ENCODE measurements around the gene TUBB. TPM values are rescaled to one million over a fixed set of nuclear protein-coding genes. Genes with fewer than 3 reads are reported as not detected.

Gene TUBB
- total and polyA plus RNA-seq, 3 experiments from 2014 or later: 136 to 1,639 (median 1,610) TPM

DNA sequence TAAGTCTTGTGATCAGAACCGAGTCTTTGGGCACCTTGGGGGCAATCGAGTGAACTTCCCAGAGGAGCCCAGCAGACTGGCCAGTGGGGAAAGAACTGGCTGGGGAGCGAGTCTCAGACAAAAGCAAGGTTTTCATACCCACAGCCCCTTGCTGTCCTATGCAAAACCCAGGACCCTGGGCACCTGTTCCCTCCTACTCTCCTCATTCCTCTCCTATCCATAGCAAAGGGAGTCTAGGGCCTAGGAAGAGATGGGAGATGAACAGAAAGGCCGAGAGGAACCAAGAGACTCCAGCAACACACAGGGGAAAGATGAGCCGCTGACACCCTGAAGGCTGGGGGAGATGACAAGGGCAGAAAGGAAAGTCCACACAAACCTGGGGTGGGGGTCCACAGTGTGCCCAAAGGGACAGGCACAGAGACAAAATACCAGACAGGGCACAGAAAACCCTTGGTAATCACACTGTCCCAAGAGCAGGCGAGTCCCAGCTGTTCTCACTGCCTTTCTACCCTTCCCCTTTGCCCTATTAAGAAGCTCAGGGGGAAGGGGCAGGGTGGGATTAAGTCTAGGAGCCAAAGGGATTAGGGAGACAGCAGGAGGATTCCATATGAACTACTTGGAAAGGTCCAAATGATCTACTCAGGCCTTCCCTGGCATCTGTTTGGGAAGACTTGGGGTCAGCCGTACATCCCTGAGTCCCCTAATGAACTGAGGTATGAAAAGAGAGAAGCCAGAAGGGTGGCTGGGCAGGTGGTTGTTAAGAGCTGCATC lies 40.2 kb upstream of the TUBB start:
- peaks cover 30% of the 10 kb centered on the region for H3K36me3 ChIP-seq (ENCODE audit: insufficient read depth, low read length)
- peaks cover 42 to 51% (median 44%) of the 10 kb centered on the region in 3 donors for H3K4me1 Mint-ChIP-seq
- H3K9me3 ChIP-seq (ENCODE audit: low read length): no peaks in the 10 kb centered on the region
- POLR2A ChIA-PET: interaction anchor here (0.7 to 8.1 kb wide), 7 partner anchors 19 to 115 kb away, joined by 3 to 142 read pairs (median 6); partner anchors contain the start of genes MDC1 and TUBB
- DNase-seq: no peak
- CTCF ChIA-PET: interaction anchor here (0.7 to 17.6 kb wide), 28 partner anchors 8 to 400 kb away, joined by 3 to 697 read pairs (median 5); partner anchors contain the start of genes MDC1, MRPS18B, NRM and TUBB
- peak overlapping the region; percentile 92 for H3K4me3 ChIP-seq (ENCODE audit: low read length)
- peak overlapping the region; percentile 53 for H3K27ac ChIP-seq (ENCODE audit: low read depth, low read length)
- peak overlapping the region; percentile 80 to 100 (median 99) for H3K27ac Mint-ChIP-seq
- peaks cover 38% of the 10 kb centered on the region for H3K4me1 ChIP-seq (ENCODE audit: insufficient read depth, low read length)
- no peaks in the 10 kb centered on the region for H3K27me3 ChIP-seq (ENCODE audit: insufficient read depth, low read length, poor library complexity, severe bottlenecking)
- H3K9me3 Mint-ChIP-seq: no peaks in the 10 kb centered on the region
- peak overlapping the region; percentile 95 to 100 (median 99) for H3K4me3 Mint-ChIP-seq
- no peaks in the 10 kb centered on the region for H3K27me3 Mint-ChIP-seq
- peaks cover 16 to 81% (median 23%) of the 10 kb centered on the region in 3 donors for H3K36me3 Mint-ChIP-seq

DNA sequence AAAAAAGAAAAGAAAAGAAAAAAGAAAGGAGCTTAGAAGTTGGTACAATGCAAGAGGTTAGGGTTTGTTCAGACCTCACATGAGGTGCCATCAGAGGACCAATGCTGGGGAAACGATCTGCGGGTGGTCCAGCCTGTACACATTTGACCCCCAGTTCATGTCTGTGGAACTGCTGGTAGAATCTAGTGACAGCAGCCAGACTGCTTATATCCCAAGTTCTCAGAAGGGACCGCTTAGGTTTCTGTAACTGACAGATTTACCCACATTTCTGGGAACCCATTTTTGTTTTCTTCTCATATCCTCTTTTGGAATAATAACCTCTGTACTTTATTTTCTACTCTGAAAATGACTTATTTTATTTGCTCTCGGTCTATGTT lies 38.4 kb upstream of the TUBB start:
- ChIA-PET CTCF (interaction anchor here (0.8 to 17.6 kb wide), 8 partner anchors 9 to 196 kb away, joined by 3 to 697 read pairs (median 6); partner anchors contain the start of genes DHX16, MDC1 and TUBB), POLR2A (interaction anchor here (0.6 to 8.1 kb wide), 9 partner anchors 9 to 202 kb away, joined by 3 to 142 read pairs (median 4); partner anchors contain the start of genes DDR1, MDC1, MRPS18B and NRM)
- peak overlapping the region; percentile 90 for H3K27ac ChIP-seq (ENCODE audit: low read depth, low read length)
- H3K9me3 Mint-ChIP-seq: no peaks in the 10 kb centered on the region
- peaks cover 35 to 46% (median 37%) of the 10 kb centered on the region in 3 donors for H3K4me1 Mint-ChIP-seq
- no peaks in the 10 kb centered on the region for H3K9me3 ChIP-seq (ENCODE audit: low read length)
- H3K4me3 Mint-ChIP-seq: peak overlapping the region; percentile 95 to 100 (median 99)
- H3K36me3 ChIP-seq (ENCODE audit: insufficient read depth, low read length): peaks cover 20% of the 10 kb centered on the region
- H3K27me3 ChIP-seq (ENCODE audit: insufficient read depth, low read length, poor library complexity, severe bottlenecking): no peaks in the 10 kb centered on the region
- DNase-seq: no peak
- peak overlapping the region; percentile 92 for H3K4me3 ChIP-seq (ENCODE audit: low read length)
- H3K36me3 Mint-ChIP-seq: peaks cover 9 to 86% (median 15%) of the 10 kb centered on the region in 3 donors
- no peaks in the 10 kb centered on the region for H3K27me3 Mint-ChIP-seq
- H3K27ac Mint-ChIP-seq: peak overlapping the region; percentile 96 to 100 (median 99)
- peaks cover 38% of the 10 kb centered on the region for H3K4me1 ChIP-seq (ENCODE audit: insufficient read depth, low read length)

DNA sequence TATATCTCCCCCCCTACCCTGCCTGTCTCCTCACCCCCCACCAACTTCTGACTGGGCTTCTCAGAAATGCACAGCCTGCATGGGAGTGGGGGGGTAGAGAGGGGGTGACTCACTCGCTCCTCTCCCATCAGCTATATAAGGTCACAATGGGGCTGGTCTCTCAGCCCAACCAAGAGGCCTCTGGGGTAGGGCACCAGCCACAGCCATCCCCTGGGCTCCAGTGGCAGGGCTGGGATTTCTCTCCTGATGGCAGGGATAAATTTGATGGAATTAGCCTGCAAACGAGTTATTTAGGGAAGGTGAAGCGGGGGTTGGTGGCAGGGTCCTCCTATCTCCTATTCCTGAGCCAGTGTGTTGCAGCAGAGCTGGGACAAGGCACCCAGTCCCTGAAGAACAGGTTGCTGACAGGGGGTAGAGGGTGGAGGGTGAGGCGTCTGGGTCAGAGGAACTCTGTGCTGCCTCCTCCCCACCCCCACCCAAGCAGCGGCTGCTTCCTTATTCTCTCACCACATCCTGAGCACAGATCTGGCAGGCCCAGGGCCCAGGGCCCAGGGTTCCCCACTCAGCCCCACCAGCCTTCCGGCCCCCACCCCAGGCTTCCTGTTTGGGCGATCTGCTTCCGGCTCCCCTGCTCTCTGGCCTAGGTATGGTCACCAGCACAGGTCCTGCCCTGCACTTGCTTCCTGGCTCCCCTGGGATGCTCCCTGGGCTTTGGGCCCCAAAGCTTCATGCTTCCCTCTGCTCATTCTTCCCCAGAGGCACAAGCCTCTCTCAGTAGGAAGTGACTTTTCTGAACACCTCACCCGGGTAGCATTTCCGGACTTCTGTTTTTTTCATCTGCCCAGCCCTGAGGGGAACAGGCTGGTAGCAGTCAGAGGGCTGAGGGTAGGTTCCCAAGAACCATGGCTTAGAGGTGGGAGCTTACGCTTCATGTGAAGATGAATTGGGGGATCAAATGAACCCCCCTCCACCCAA lies 37.7 kb upstream of the TUBB start:
- H3K36me3 Mint-ChIP-seq: peaks cover 9 to 81% (median 15%) of the 10 kb centered on the region in 3 donors
- Histone ChIP-seq H3K36me3 (ENCODE audit: insufficient read depth, low read length) (peaks cover 13% of the 10 kb centered on the region), H3K4me1 (ENCODE audit: insufficient read depth, low read length) (peaks cover 38% of the 10 kb centered on the region)

DNA sequence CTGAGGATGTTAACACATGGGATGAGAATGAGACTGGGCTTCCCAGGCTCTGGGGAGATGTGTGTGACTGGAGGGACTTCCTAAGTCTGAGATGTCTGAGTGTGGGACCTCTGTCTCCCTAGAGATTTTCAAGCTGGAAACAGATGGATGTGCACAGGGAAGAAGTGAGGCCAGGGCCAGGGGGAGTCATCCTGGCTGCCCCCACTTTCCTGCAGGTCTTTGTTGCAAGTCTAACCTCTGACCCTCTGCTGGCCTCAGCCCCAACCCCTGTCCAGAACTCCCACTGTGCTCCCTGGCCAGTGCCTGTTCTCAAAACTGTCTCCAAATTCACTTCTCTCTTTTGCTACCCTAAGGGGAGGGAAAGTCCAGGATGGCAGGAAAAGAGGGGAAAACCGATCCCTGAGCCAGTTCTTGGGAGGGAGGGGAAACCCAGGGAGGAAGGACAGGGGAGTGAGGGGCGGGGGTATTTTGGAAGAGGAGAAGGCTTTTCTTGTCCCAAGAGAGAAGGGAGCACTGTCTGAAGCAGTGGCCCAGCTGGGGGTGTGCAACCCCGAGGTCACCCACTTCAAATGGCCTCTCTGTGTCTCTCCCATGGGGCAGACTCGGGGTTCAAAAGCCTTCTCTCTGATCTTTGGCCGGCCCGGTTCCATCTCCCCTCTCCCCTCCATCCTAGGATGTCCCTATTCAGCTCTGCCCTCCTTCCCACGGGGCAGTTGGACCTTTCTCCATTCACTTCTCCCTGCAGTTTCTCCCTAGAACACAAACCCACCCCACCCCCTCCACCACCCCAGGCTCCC lies 36.8 kb upstream of the TUBB start:
- no peak for DNase-seq
- CTCF ChIA-PET: interaction anchor here (2.3 to 17.6 kb wide), 3 partner anchors 10 to 53 kb away, joined by 7 to 697 read pairs (median 15); partner anchors contain the start of genes DHX16, MDC1 and TUBB
- peak overlapping the region; percentile 95 to 100 (median 99) for H3K4me3 Mint-ChIP-seq

More for the DNA sequence above, 37.7 kb upstream of the TUBB start:
- no peaks in the 10 kb centered on the region for H3K27me3 Mint-ChIP-seq
- H3K4me3 Mint-ChIP-seq: peak overlapping the region; percentile 95 to 100 (median 99)
- no peaks in the 10 kb centered on the region for H3K9me3 ChIP-seq (ENCODE audit: low read length)
- peak overlapping the region; percentile 96 to 100 (median 99) for H3K27ac Mint-ChIP-seq
- H3K27ac ChIP-seq (ENCODE audit: low read depth, low read length): peak overlapping the region; percentile 90
- peaks cover 35 to 48% (median 37%) of the 10 kb centered on the region in 3 donors for H3K4me1 Mint-ChIP-seq
- H3K27me3 ChIP-seq (ENCODE audit: insufficient read depth, low read length, poor library complexity, severe bottlenecking): no peaks in the 10 kb centered on the region
- CTCF ChIA-PET: interaction anchor here (0.6 to 17.6 kb wide), 6 partner anchors 9 to 209 kb away, joined by 3 to 697 read pairs (median 6); partner anchors contain the start of genes DHX16, MDC1 and TUBB
- H3K4me3 ChIP-seq (ENCODE audit: low read length): peak overlapping the region; percentile 92
- no peaks in the 10 kb centered on the region for H3K9me3 Mint-ChIP-seq
- peak; percentile 83 to 93 (median 88) for DNase-seq
- POLR2A ChIA-PET: interaction anchor here (0.5 to 8.1 kb wide), 11 partner anchors 9 to 202 kb away, joined by 3 to 142 read pairs (median 3); partner anchors contain the start of genes DDR1, MDC1, NRM and TUBB

DNA sequence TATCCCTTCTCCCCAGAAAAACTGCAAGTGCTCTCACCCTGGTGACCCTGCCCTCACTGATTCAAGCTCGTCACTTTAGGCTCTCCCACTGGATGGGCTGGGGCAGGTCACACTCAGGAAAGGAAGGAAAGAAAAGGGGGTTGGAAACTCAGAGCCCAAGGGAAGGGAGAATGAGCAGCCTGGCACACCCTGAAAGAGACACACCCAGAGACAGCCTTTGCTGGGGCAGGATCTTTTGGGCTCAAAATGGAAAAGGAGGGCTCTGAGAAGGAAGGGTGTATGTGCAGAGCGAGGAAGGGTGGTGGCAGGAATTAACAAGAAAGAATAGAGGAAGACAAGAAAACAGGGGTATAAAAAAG lies 36.2 kb upstream of the TUBB start:
- no peaks in the 10 kb centered on the region for H3K9me3 Mint-ChIP-seq
- Histone ChIP-seq H3K9me3 (ENCODE audit: low read length) (no peaks in the 10 kb centered on the region), H3K36me3 (ENCODE audit: insufficient read depth, low read length) (peaks cover 8% of the 10 kb centered on the region), H3K4me3 (ENCODE audit: low read length) (peak overlapping the region; percentile 92), H3K27me3 (ENCODE audit: insufficient read depth, low read length, poor library complexity, severe bottlenecking) (no peaks in the 10 kb centered on the region), H3K27ac (ENCODE audit: low read depth, low read length) (peak overlapping the region; percentile 90), H3K4me1 (ENCODE audit: insufficient read depth, low read length) (peaks cover 46% of the 10 kb centered on the region)
- CTCF ChIA-PET: interaction anchor here (3.4 to 17.6 kb wide), 2 partner anchors 11 to 41 kb away, joined by 15 to 697 read pairs; partner anchors contain the start of genes DHX16, MDC1 and TUBB
- POLR2A ChIA-PET: interaction anchor here (0.5 to 8.1 kb wide), 4 partner anchors 33 to 1151 kb away, joined by 3 to 142 read pairs (median 3); partner anchors contain the start of genes MDC1 and TUBB
- peak in 1 of 5 donors; percentile 10 for DNase-seq
- peaks cover 6 to 70% (median 15%) of the 10 kb centered on the region in 3 donors for H3K36me3 Mint-ChIP-seq
- H3K4me3 Mint-ChIP-seq: peak overlapping the region; percentile 95 to 100 (median 99)
- H3K27ac Mint-ChIP-seq: peak overlapping the region; percentile 96 to 100 (median 99)
- H3K27me3 Mint-ChIP-seq: no peaks in the 10 kb centered on the region
- H3K4me1 Mint-ChIP-seq: peaks cover 44 to 60% (median 45%) of the 10 kb centered on the region in 3 donors

More for the DNA sequence above, 36.8 kb upstream of the TUBB start:
- H3K27ac Mint-ChIP-seq: peak overlapping the region; percentile 96 to 100 (median 99)
- Histone ChIP-seq H3K4me3 (ENCODE audit: low read length) (peak overlapping the region; percentile 92), H3K36me3 (ENCODE audit: insufficient read depth, low read length) (peaks cover 12% of the 10 kb centered on the region), H3K27me3 (ENCODE audit: insufficient read depth, low read length, poor library complexity, severe bottlenecking) (no peaks in the 10 kb centered on the region), H3K27ac (ENCODE audit: low read depth, low read length) (peak overlapping the region; percentile 90), H3K9me3 (ENCODE audit: low read length) (no peaks in the 10 kb centered on the region), H3K4me1 (ENCODE audit: insufficient read depth, low read length) (peaks cover 46% of the 10 kb centered on the region)
- H3K4me1 Mint-ChIP-seq: peaks cover 43 to 58% (median 43%) of the 10 kb centered on the region in 3 donors
- no peaks in the 10 kb centered on the region for H3K27me3 Mint-ChIP-seq
- POLR2A ChIA-PET: interaction anchor here (0.6 to 8.1 kb wide), 5 partner anchors 34 to 201 kb away, joined by 3 to 142 read pairs (median 3); partner anchors contain the start of genes DDR1, MDC1 and TUBB
- peaks cover 9 to 75% (median 15%) of the 10 kb centered on the region in 3 donors for H3K36me3 Mint-ChIP-seq
- H3K9me3 Mint-ChIP-seq: no peaks in the 10 kb centered on the region

DNA sequence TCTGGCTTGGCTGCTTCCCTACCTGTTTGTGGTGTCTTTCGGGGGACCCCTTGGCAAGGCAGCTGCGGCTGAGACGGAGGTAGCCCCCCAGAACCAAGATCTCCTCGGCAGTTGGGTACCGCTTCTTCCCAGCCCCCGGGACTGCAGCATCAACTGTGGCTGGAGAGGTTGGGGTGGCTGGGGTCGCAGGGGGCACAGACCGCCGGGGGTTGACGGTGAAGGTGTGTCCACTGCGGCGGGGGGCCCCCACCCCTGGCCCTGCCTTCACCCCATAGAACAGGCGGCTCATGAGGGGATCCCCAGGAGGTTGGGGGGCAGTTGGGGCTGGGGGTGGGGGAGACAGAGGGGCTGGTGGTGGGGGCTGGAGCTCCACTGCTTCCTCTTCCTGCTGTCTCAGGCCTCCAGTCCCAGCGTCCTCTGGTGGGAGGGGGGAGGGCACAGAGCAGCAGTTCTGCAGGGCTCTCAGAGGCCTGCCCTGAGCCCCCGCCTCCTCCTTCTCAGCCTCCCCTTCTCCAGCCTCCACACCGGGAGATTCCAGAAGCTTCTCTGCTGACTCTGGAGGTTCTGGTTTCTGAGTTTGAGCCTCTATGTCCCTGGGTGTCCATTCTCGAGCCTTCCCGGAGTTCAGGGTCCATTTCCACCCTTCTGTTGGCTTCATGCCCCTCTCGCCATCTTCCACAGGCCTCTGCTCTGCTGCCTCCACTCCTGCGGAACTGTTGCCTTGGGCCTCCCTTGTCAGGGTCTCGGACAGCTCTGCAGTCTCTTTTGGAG lies 35.6 kb upstream of the TUBB start:
- Mint-ChIP-seq H3K27ac (peak overlapping the region; percentile 96 to 100 (median 99)), H3K27me3 (no peaks in the 10 kb centered on the region), H3K4me3 (peak overlapping the region; percentile 95 to 100 (median 99)), H3K4me1 (peaks cover 44 to 60% (median 45%) of the 10 kb centered on the region in 3 donors), H3K9me3 (no peaks in the 10 kb centered on the region), H3K36me3 (peaks cover 6 to 64% (median 15%) of the 10 kb centered on the region in 3 donors)
- Histone ChIP-seq H3K9me3 (ENCODE audit: low read length) (no peaks in the 10 kb centered on the region), H3K4me3 (ENCODE audit: low read length) (peak overlapping the region; percentile 92), H3K27ac (ENCODE audit: low read depth, low read length) (peak overlapping the region; percentile 90), H3K4me1 (ENCODE audit: insufficient read depth, low read length) (peaks cover 46% of the 10 kb centered on the region), H3K27me3 (ENCODE audit: insufficient read depth, low read length, poor library complexity, severe bottlenecking) (no peaks in the 10 kb centered on the region), H3K36me3 (ENCODE audit: insufficient read depth, low read length) (peaks cover 8% of the 10 kb centered on the region)
- DNase-seq: peak; percentile 25 to 73 (median 37)
- ChIA-PET CTCF (interaction anchor here (1.2 to 17.6 kb wide), 3 partner anchors 19 to 143 kb away, joined by 4 to 697 read pairs (median 5); partner anchors contain the start of genes MDC1 and TUBB), POLR2A (interaction anchor here (0.5 to 8.1 kb wide), 7 partner anchors 33 to 1150 kb away, joined by 3 to 142 read pairs (median 4); partner anchors contain the start of genes MDC1 and TUBB)

Measured in CD8-positive, alpha-beta memory T cell (primary cell).